HG03108 (cell line): ENCODE measurements around the gene CMTM2.
A peak's percentile ranks its signal among the peaks of the same experiment; 100 is the strongest.
"Not testable (repeated sequence)": the region's sequence is repeated elsewhere in the genome, so short reads cannot be mapped to it uniquely, and the experiment has no call there.

Source experiments
- ATAC-seq: cut with Tn5 transposase; IDR thresholded peaks from one replicate; pipeline ENCODE4 v1.9.1; 2021; ENCODE audit warnings: moderate library complexity; ENCODE audit not compliant: unreplicated experiment

Gene CMTM2

GRCh38 chr16:66552286-66553177 lies 26.7 kb upstream of the CMTM2 start, which contains the start of gene CKLF:
Gene CKLF (plus strand): TSS chr16:66552576. CDS start chr16:66552716, 140 bp downstream.
- ATAC-seq, result peak; percentile 65

GRCh38 chr16:66553223-66553622 lies 26.0 kb upstream of the CMTM2 start:
- ATAC-seq, result no peak

GRCh38 chr16:66554021-66554420 lies 25.2 kb upstream of the CMTM2 start:
- no peak for ATAC-seq

GRCh38 chr16:66554495-66554894 lies 24.8 kb upstream of the CMTM2 start:
- no peak for ATAC-seq

GRCh38 chr16:66560107-66560506 lies 19.2 kb upstream of the CMTM2 start:
- no peak for ATAC-seq

- ATAC-seq, result no peak
These were observed 17.7 kb upstream of the CMTM2 start for GRCh38 chr16:66561381-66562080.

- ATAC-seq, result no peak
These were observed 16.9 kb upstream of the CMTM2 start for GRCh38 chr16:66562409-66562808.

- ATAC-seq, result no peak
These were observed 16.3 kb upstream of the CMTM2 start for GRCh38 chr16:66562986-66563385.

GRCh38 chr16:66563574-66564334 lies 15.5 kb upstream of the CMTM2 start:
- no peak for ATAC-seq

GRCh38 chr16:66566051-66566901 lies 13.0 kb upstream of the CMTM2 start, which contains the start of gene CMTM1:
Gene CMTM1 (plus strand): TSS chr16:66566439. CDS start chr16:66566514, 75 bp downstream.
- no peak for ATAC-seq

- ATAC-seq, result not testable (repeated sequence)
These were observed 12.0 kb upstream of the CMTM2 start for GRCh38 chr16:66567270-66567669.

GRCh38 chr16:66568355-66568754 lies 10.9 kb upstream of the CMTM2 start:
- no peak for ATAC-seq

- no peak for ATAC-seq
These were observed 10.1 kb upstream of the CMTM2 start for GRCh38 chr16:66569131-66569530.

- no peak for ATAC-seq
These were observed 9.3 kb upstream of the CMTM2 start for GRCh38 chr16:66569827-66570405.

- ATAC-seq, result no peak
These were observed 6.9 kb upstream of the CMTM2 start for GRCh38 chr16:66572356-66572755.

- no peak for ATAC-seq
These were observed 5.2 kb upstream of the CMTM2 start for GRCh38 chr16:66574081-66574480.

- no peak for ATAC-seq
These were observed 4.7 kb upstream of the CMTM2 start for GRCh38 chr16:66574531-66574930.

GRCh38 chr16:66575060-66575459 lies 4.2 kb upstream of the CMTM2 start:
- ATAC-seq, result no peak

- no peak for ATAC-seq
These were observed 3.0 kb upstream of the CMTM2 start for GRCh38 chr16:66576296-66576695.
